Activated naive CD4-positive, alpha-beta T cell treated with anti-CD3 and anti-CD28 coated beads, Interleukin-2, amount 10 ng/mL, durations not matched to agents 7 days and 5 days (primary cell): ENCODE measurements around the gene LTBP1.

Experiments
- CTCF ChIA-PET: fragments of 350-600 bp; sonication (Branson Sonifier 250); formaldehyde crosslinking; loops from one replicate; lab custom pipeline; 2021; ENCODE audit warnings: antibody characterized with exemption; lab: Charles Lee
- DNase-seq: peaks from one replicate; pipeline ENCODE4 v3.0.0-alpha.2; 2020
- H3K27ac Mint-ChIP-seq: one replicate; pipeline ENCODE4 v1.8.0; 2021; ENCODE audit warnings: mild to moderate bottlenecking, moderate library complexity, mixed read lengths
- H3K27me3 Mint-ChIP-seq: one replicate; pipeline ENCODE4 v1.8.0; 2021; ENCODE audit warnings: mild to moderate bottlenecking, mixed read lengths
- H3K36me3 Mint-ChIP-seq: one replicate; pipeline ENCODE4 v1.8.0; 2021; ENCODE audit warnings: mixed read lengths
- H3K4me1 Mint-ChIP-seq: one replicate; pipeline ENCODE4 v1.8.0; 2021; ENCODE audit warnings: mixed read lengths
- H3K4me3 Mint-ChIP-seq: one replicate; pipeline ENCODE4 v1.8.0; 2021; ENCODE audit warnings: mild to moderate bottlenecking, moderate library complexity, mixed read lengths
- H3K9me3 Mint-ChIP-seq: one replicate; pipeline ENCODE4 v1.8.0; 2021; ENCODE audit warnings: mixed read lengths

The LTBP1 gene

DNA sequence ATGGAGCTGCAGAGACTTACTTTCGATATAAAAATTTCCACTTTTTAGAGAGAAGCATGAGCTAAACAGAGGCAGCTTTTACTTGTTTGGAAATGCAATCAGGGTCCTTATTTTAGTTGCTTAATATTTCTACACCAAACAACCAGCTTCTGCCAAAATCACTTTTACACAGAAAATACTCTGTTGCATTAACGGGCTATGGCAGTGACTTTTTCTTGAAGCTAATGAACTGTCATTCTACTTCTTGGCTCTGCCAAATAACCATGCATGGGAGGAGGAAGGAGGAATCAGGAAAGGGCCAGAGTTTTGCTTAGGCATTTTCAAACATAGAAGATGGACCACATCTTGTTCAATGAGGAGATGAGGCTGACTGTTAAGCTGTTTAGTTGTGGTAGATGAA, 23.6 kb upstream of the LTBP1 start:
- Mint-ChIP-seq H3K27ac (no peak overlapping the region), H3K4me3 (no peak overlapping the region), H3K27me3 (peaks cover 24% of the 10 kb centered on the region), H3K36me3 (no peaks in the 10 kb centered on the region), H3K4me1 (no peaks in the 10 kb centered on the region), H3K9me3 (no peaks in the 10 kb centered on the region)
- CTCF ChIA-PET = no interaction called here
- no peak for DNase-seq

GRCh38 chr2:32925283-32925815, 21.4 kb upstream of the LTBP1 start:
- Mint-ChIP-seq H3K27ac (no peak overlapping the region), H3K27me3 (peaks cover 28% of the 10 kb centered on the region), H3K9me3 (no peaks in the 10 kb centered on the region), H3K36me3 (no peaks in the 10 kb centered on the region), H3K4me3 (no peak overlapping the region), H3K4me1 (no peaks in the 10 kb centered on the region)
- CTCF ChIA-PET = no interaction called here
- DNase-seq = no peak

DNA sequence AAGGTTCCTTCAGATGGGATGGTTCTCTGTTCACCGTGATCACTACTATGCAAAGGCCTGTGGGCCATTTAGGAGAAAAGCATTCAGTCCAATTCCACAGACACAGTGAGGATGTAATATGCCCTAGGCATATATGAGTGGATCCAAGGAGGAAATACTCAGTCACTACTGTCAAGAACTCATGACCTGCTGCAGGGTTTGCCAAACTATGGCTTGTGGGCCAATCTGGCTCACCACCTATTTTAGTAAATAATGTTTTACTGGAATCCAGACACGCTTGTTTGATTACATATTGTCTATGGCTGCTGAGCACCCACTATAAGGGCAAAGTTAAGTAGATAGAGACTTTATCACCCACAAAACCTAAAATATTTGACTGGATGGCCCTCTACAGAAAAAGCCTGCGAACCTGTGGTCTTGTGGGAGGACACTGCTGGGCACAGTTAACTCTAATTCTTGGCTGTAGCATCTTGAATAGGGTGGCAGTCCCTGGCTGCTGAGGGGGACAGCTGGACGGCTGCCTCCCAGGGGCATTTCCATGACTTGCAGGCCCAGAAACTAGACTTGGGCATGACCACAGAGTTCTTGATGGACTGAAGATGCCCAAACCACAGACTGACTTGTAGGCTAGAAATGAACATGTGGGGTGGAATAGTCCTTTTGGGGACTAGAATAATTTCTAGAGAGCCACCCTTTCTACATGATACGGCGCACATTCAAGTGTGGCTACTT, 20.6 kb upstream of the LTBP1 start:
- H3K4me3 Mint-ChIP-seq = no peak overlapping the region
- CTCF ChIA-PET = no interaction called here

DNA sequence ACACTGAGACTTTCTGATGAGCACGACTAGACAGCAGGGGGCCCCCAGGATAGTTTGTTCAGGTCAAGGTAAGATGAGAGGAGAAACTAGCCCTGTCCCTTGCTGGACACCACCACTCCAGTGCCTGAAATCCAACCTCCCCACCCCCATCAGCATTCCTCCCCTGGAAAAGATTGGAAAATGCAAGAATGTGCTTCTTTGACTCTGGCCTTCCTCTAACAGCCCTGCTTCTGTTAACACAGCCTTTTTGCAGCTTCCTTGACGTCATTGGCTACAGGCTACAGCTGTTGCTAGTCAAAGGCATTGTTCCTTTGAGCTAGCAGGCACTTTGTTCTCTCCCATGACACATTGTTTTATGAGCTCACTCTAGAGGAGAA, 20.1 kb upstream of the LTBP1 start:
- CTCF ChIA-PET = no interaction called here
- no peak for DNase-seq
- no peaks in the 10 kb centered on the region for H3K36me3 Mint-ChIP-seq

More for the DNA sequence above, 20.6 kb upstream of the LTBP1 start:
- no peaks in the 10 kb centered on the region for H3K4me1 Mint-ChIP-seq
- no peak overlapping the region for H3K27ac Mint-ChIP-seq
- H3K9me3 Mint-ChIP-seq = no peaks in the 10 kb centered on the region
- DNase-seq = no peak
- H3K36me3 Mint-ChIP-seq = no peaks in the 10 kb centered on the region
- H3K27me3 Mint-ChIP-seq = peaks cover 28% of the 10 kb centered on the region

DNA sequence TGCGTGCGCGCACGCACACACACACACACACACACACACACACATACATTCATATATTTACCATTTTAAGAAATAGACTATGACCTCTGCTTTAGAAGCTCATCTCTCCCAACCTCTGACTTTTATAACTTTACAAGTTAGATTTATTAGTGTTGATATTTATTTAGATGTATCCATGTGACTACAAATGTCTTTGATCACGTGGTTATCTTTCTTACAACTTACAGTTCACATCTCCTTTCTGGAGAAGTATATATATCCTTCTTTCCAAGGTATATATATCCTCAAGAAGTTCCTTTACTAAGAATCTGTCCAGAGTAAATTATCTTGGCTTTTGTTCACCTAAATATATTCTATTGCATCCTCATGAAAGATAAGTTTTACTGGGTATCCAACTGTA, 16.3 kb upstream of the LTBP1 start:
- no peaks in the 10 kb centered on the region for H3K36me3 Mint-ChIP-seq
- H3K4me1 Mint-ChIP-seq = no peaks in the 10 kb centered on the region
- no peak overlapping the region for H3K4me3 Mint-ChIP-seq
- DNase-seq = no peak
- no peaks in the 10 kb centered on the region for H3K9me3 Mint-ChIP-seq
- H3K27me3 Mint-ChIP-seq = peaks cover 26% of the 10 kb centered on the region
- CTCF ChIA-PET = no interaction called here
- no peak overlapping the region for H3K27ac Mint-ChIP-seq

More for the DNA sequence above, 20.1 kb upstream of the LTBP1 start:
- no peaks in the 10 kb centered on the region for H3K4me1 Mint-ChIP-seq
- H3K27me3 Mint-ChIP-seq = peaks cover 28% of the 10 kb centered on the region
- H3K9me3 Mint-ChIP-seq = no peaks in the 10 kb centered on the region
- H3K4me3 Mint-ChIP-seq = no peak overlapping the region
- no peak overlapping the region for H3K27ac Mint-ChIP-seq

- DNase-seq = no peak
- Mint-ChIP-seq H3K4me3 (no peak overlapping the region), H3K27ac (no peak overlapping the region), H3K9me3 (no peaks in the 10 kb centered on the region), H3K4me1 (no peaks in the 10 kb centered on the region), H3K36me3 (no peaks in the 10 kb centered on the region), H3K27me3 (peaks cover 24% of the 10 kb centered on the region)
- CTCF ChIA-PET = interaction anchor here (0.7 kb wide), 1 partner anchor 390 kb away, joined by 3 read pairs; no protein-coding TSS in a partner anchor
Measured at GRCh38 chr2:32931519-32931918, 15.2 kb upstream of the LTBP1 start.

DNA sequence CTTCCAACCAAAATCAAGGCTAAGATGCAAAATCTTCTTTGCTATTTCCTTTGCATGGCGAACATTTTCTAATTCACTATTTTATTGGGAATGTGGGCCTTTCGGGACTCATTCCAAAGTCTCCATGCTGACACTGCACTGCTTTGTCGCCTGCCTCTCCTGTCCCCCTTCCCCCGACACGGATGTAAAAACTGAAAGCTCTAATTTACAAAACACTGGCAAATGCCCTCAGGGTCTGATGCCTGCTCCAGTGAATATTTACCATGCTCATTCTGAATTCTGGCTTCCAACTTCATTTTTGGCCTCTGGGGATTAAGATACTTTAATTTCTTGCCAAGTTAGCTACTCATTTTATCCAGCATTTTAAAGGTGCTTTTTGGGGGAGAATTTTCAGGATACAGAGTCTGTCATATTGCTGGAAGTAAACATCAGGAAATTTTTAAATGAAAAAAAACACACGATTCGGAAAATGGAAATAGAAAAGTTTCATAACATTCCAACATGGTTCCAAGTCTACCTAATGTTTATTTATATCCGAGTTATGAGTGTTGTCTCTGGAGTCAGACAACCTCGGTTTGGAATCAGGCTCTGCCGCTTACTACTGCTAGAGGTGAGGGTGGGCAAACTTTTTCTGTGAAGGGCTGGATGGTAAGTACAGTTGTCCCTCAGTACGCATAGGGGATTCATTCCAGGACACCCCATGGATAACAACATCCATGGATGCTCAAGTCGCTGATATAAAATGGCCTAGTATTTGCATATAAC, 14.6 kb upstream of the LTBP1 start:
- CTCF ChIA-PET = interaction anchor here (0.7 kb wide), 1 partner anchor 390 kb away, joined by 3 read pairs; no protein-coding TSS in a partner anchor

DNA sequence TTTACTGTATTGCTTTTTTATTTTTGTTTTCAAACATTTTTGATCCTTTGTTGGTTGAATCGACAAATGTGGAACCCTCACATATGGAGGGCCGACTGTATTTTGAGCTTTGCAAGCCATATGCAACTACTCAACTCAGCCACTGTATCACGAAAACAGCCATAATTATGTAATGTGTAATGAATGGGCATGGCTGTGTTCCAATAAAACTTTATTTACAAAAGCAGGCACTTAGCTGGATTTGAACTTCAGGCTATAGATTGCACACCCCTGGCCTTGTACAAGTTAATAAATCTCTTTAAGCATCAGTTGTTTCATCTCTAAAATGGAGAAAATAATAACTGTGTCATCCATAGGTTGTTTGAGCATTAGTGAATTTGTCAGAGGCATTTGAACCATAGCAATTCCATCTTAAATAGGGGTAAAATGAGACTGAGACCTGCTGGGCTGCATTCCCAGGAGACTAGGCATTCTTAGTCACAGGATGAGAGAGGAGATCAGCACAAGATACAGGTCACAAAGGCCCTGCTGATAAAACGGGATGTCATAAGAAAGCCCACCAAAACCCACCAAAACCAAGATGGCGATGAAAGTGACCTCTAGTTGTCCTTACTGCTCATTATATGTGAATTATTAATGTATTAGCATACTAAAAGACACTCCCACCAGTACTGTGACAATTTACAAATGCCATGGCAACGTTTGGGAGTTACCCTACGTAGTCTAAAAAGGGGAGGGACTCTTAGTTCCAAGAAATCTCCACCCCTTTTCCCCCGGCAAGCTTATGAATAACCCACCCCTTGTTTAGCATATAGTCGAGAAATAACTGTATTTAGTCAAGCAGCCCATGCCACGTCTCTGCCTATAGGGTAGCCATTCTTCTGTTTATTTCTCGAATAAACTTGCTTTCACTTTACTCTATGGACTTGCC, 13.7 kb upstream of the LTBP1 start:
- Mint-ChIP-seq H3K27me3 (peaks cover 13% of the 10 kb centered on the region), H3K27ac (no peak overlapping the region), H3K9me3 (no peaks in the 10 kb centered on the region), H3K4me3 (no peak overlapping the region), H3K36me3 (no peaks in the 10 kb centered on the region), H3K4me1 (no peaks in the 10 kb centered on the region)
- no peak for DNase-seq
- CTCF ChIA-PET = interaction anchor here (0.7 kb wide), 1 partner anchor 783 kb away, joined by 4 read pairs; no protein-coding TSS in a partner anchor

More for the DNA sequence above, 14.6 kb upstream of the LTBP1 start:
- Mint-ChIP-seq H3K36me3 (no peaks in the 10 kb centered on the region), H3K4me3 (no peak overlapping the region), H3K9me3 (no peaks in the 10 kb centered on the region), H3K27me3 (peaks cover 21% of the 10 kb centered on the region), H3K27ac (no peak overlapping the region), H3K4me1 (no peaks in the 10 kb centered on the region)
- no peak for DNase-seq

GRCh38 chr2:32933756-32934095, 13.0 kb upstream of the LTBP1 start:
- H3K9me3 Mint-ChIP-seq = no peaks in the 10 kb centered on the region
- no peaks in the 10 kb centered on the region for H3K4me1 Mint-ChIP-seq
- DNase-seq = no peak
- no peaks in the 10 kb centered on the region for H3K36me3 Mint-ChIP-seq
- H3K27me3 Mint-ChIP-seq = peaks cover 9% of the 10 kb centered on the region
- CTCF ChIA-PET = no interaction called here
- H3K4me3 Mint-ChIP-seq = no peak overlapping the region
- H3K27ac Mint-ChIP-seq = no peak overlapping the region

DNA sequence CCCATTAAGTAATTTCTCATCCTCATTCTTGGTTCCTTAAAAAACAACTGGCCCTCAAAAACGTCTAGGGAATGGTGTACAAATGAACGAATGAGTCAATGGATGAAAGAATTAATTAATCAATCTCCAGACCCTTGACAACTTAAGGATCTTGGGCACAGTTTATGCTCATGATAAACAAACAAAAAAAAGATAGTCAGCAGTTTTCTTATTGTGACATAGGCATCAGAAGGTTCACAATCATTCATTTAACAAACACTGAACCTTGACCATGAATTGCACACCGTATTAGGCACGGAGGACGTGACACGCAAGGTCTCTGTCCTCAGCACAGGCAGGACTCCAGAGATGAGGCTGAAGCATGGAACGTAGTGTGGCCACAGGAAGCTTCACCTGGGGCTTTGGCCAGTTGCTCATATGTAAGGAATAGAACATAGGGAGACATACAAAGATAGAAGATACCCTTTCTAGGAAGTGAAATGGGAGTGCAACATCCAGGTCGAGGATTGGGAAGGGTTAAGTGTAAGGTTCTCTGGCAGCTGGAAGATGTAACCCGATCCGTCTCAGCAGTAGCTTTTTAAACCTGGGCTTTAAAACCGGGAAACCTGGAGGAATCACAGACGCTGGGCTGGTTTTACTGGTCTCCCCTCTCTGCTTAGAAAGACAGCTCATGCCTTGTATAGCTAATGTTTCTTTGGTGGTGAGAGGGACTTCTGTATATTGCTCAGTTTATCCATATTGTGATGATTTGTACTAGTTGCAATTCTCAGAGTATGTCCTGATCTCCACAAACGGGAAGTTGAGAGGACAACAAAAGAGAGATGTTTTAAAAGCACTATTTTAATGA, 8.9 kb upstream of the LTBP1 start:
- Mint-ChIP-seq H3K4me1 (no peaks in the 10 kb centered on the region), H3K27ac (no peak overlapping the region), H3K27me3 (peaks cover 15% of the 10 kb centered on the region), H3K4me3 (no peak overlapping the region), H3K9me3 (no peaks in the 10 kb centered on the region), H3K36me3 (no peaks in the 10 kb centered on the region)
- CTCF ChIA-PET = no interaction called here
- no peak for DNase-seq

DNA sequence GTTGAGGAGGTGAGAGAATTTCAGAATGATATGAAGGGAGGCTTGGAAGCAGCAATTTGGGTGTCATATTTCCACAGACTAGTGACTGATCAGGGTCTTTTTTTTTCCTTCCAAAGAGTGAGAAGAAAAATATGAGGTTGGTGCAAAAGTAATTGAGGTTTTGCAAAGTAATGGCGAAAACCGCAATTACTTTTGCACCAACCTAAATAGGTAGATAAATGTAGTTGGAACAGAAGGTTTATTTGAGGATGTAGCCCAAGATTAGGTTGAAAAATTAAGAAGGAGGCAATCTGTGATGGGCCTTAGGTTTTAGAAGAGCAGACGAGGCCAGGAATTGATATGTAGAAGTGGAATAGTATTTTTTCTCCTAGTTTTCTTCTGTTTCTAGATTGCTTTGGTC, 7.8 kb upstream of the LTBP1 start:
- DNase-seq = no peak
- peaks cover 15% of the 10 kb centered on the region for H3K27me3 Mint-ChIP-seq
- no peaks in the 10 kb centered on the region for H3K9me3 Mint-ChIP-seq
- no peak overlapping the region for H3K27ac Mint-ChIP-seq
- no peak overlapping the region for H3K4me3 Mint-ChIP-seq
- H3K4me1 Mint-ChIP-seq = no peaks in the 10 kb centered on the region
- CTCF ChIA-PET = no interaction called here
- H3K36me3 Mint-ChIP-seq = no peaks in the 10 kb centered on the region

DNA sequence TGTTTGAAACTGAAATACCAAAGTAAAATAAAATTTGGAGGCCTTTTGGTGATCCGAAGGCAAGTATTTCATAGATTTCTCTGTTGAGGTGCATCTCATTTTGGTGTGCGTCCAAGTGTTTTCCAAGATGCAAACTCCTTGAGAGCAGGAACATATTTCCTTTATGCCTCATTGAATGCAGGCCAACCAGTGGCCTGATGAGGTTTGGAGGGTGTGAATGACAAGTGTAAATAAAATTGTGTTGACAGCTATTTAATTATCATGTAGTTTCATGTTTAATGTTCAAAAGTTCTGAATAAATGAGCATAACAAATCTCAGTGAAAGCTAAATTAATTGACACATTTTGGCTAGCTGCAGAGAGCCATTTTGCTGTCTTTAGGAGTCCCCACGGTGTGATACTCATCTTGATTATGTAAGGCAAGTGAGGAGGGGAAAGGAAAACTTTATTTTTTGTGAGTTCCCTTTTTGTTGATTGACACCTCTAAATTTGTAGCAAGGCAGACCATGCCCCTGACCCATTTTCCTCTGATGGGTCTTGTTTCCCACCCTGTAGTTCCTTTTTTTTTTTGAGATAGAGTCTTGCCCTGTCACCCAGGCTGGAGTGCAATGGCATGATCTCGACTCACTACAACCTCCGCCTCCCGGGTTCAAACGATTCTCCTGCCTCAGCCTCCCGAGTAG, 6.3 kb upstream of the LTBP1 start:
- CTCF ChIA-PET = no interaction called here
- Mint-ChIP-seq H3K9me3 (no peaks in the 10 kb centered on the region), H3K4me1 (no peaks in the 10 kb centered on the region), H3K36me3 (no peaks in the 10 kb centered on the region), H3K27me3 (peaks cover 20% of the 10 kb centered on the region), H3K4me3 (no peak overlapping the region), H3K27ac (no peak overlapping the region)
- DNase-seq = no peak
